IMR-90 (cell line): Measurements from ENCODE around the gene RAP1A. TPM values are rescaled to one million over a fixed set of nuclear protein-coding genes. Genes with fewer than 3 reads are reported as not detected.

Experiments
- ATAC-seq: fragments of 200-7000 bp; cut with Tn5 transposase; 2 replicates; pipeline ENCODE4 v1.9.1; 2020; ENCODE audit warnings: low read depth, mild to moderate bottlenecking, moderate library complexity
- BruUV-seq: library from RNA; stranded (reverse); fragments of 400-500 nt; replicated peaks from 2 replicates; lab custom pipeline; 2021; lab: Mats Ljungman, UMichigan
- CTCF ChIA-PET: fragments of 300-600 bp; formaldehyde crosslinking; extraction: SDS; loops from one replicate; lab custom pipeline; 2021; ENCODE audit warnings: antibody characterized with exemption; lab: Yijun Ruan, JAX
- POLR2A ChIA-PET: fragments of 300-600 bp; sonication (Branson Sonifier 250); formaldehyde crosslinking; loops from one replicate; lab custom pipeline; 2022; ENCODE audit warnings: antibody characterized with exemption; ENCODE audit not compliant: unreplicated experiment; lab: Charles Lee
- DNase-seq: peaks from one replicate; pipeline ENCODE4 v3.0.0; 2013
- H2AFZ ChIP-seq: replicated peaks from 2 replicates; pipeline ENCODE3; 2013; ENCODE audit warnings: low read length, mild to moderate bottlenecking; ENCODE audit not compliant: poor library complexity
- H2AK5ac ChIP-seq: 2 replicates; pipeline ENCODE4 v1.6.1; 2013; ENCODE audit warnings: low read depth, low read length, inconsistent platforms
- H2AK9ac ChIP-seq: replicated peaks from 2 replicates; pipeline ENCODE3; 2013; ENCODE audit warnings: mild to moderate bottlenecking, low read depth, low read length, moderate library complexity; ENCODE audit not compliant: poor library complexity
- H2BK120ac ChIP-seq: 2 replicates; pipeline ENCODE4 v1.6.1; 2013; ENCODE audit warnings: low read depth, low read length, inconsistent platforms
- H2BK15ac ChIP-seq: 3 replicates; pipeline ENCODE4 v1.6.1; 2013; ENCODE audit warnings: low read depth, low read length, inconsistent platforms
- H2BK20ac ChIP-seq: 2 replicates; pipeline ENCODE4 v1.6.1; 2013; ENCODE audit warnings: low read depth, mild to moderate bottlenecking, inconsistent platforms, low read length, moderate library complexity
- H2BK5ac ChIP-seq: 2 replicates; pipeline ENCODE4 v1.6.1; 2013; ENCODE audit warnings: mild to moderate bottlenecking, low read depth, low read length, inconsistent platforms; ENCODE audit not compliant: poor library complexity, severe bottlenecking
- H3K14ac ChIP-seq: replicated peaks from 2 replicates; pipeline ENCODE4 v1.6.1; 2013; ENCODE audit warnings: low read depth, low read length, inconsistent platforms
- H3K18ac ChIP-seq: 2 replicates; pipeline ENCODE4 v1.6.1; 2013; ENCODE audit warnings: low read depth, low read length, control low read depth
- H3K23ac ChIP-seq: 2 replicates; pipeline ENCODE4 v1.6.1; 2013; ENCODE audit warnings: low read depth, low read length, inconsistent platforms
- H3K27ac ChIP-seq: 2 replicates; pipeline ENCODE4 v1.5.1; 2013; ENCODE audit warnings: mild to moderate bottlenecking, control low read depth, low read length; ENCODE audit not compliant: insufficient read depth
- H3K27me3 ChIP-seq: 2 replicates; pipeline ENCODE4 v1.6.1; 2013; ENCODE audit warnings: low read length; ENCODE audit not compliant: control insufficient read depth, insufficient read depth
- H3K36me3 ChIP-seq: 2 replicates; pipeline ENCODE4 v1.6.1; 2013; ENCODE audit warnings: low read length, mixed read lengths; ENCODE audit not compliant: control insufficient read depth, insufficient read depth
- H3K4ac ChIP-seq: 2 replicates; pipeline ENCODE4 v1.6.1; 2013; ENCODE audit warnings: low read depth, low read length, inconsistent platforms
- H3K4me1 ChIP-seq: 2 replicates; pipeline ENCODE4 v1.6.1; 2013; ENCODE audit warnings: low read length, mixed read lengths; ENCODE audit not compliant: control insufficient read depth, insufficient read depth
- H3K4me2 ChIP-seq: 2 replicates; pipeline ENCODE4 v1.6.1; 2013; ENCODE audit warnings: low read depth, mild to moderate bottlenecking, control low read depth, low read length, moderate library complexity
- H3K4me3 ChIP-seq: 2 replicates; pipeline ENCODE4 v1.5.1; 2013; ENCODE audit warnings: low read depth, mild to moderate bottlenecking, control low read depth, low read length, moderate library complexity; ENCODE audit not compliant: insufficient read depth
- H3K56ac ChIP-seq: 2 replicates; pipeline ENCODE4 v1.6.1; 2013; ENCODE audit warnings: low read length, inconsistent platforms; ENCODE audit not compliant: insufficient read depth; ENCODE audit errors: extremely low read depth
- H3K79me1 ChIP-seq, 2 experiments: 2 replicates each; pipeline ENCODE4 v1.6.1; 2013; ENCODE audit warnings: low read length in 2 of 2, inconsistent platforms in 1 of 2, low read depth in 1 of 2
- H3K9ac ChIP-seq: 2 replicates; pipeline ENCODE4 v1.6.1; 2013; ENCODE audit warnings: low read depth, low read length, control low read depth
- H3K9me1 ChIP-seq: 2 replicates; pipeline ENCODE4 v1.6.1; 2013; ENCODE audit warnings: low read length, inconsistent platforms; ENCODE audit not compliant: insufficient read depth
- H3K9me3 ChIP-seq: 2 replicates; pipeline ENCODE4 v1.6.1; 2013; ENCODE audit warnings: low read length; ENCODE audit not compliant: control insufficient read depth, insufficient read depth
- H4K20me1 ChIP-seq: 2 replicates; pipeline ENCODE4 v1.6.1; 2013; ENCODE audit warnings: low read length, inconsistent platforms; ENCODE audit not compliant: insufficient read depth
- H4K5ac ChIP-seq: 2 replicates; pipeline ENCODE4 v1.6.1; 2013; ENCODE audit warnings: mild to moderate bottlenecking, low read depth, low read length, control low read depth
- H4K8ac ChIP-seq, 2 experiments: 2 replicates each; pipeline ENCODE4 v1.6.1; 2013; ENCODE audit warnings: low read depth in 2 of 2, low read length in 2 of 2, control low read depth in 1 of 2, inconsistent platforms in 1 of 2
- H4K91ac ChIP-seq: 2 replicates; pipeline ENCODE4 v1.6.1; 2013; ENCODE audit warnings: low read depth, low read length, inconsistent platforms; ENCODE audit not compliant: insufficient read depth
- BHLHE40 ChIP-seq: fragments of 150-350 bp; IDR thresholded peaks from 2 replicates; pipeline ENCODE4 v1.6.1; 2016; ENCODE audit warnings: mild to moderate bottlenecking, low read depth, low read length
- CEBPB ChIP-seq: IDR thresholded peaks from 2 replicates; pipeline ENCODE4 v1.6.1; 2012; ENCODE audit warnings: low read depth, low read length, improper control_type of control experiment
- CHD1 ChIP-seq: IDR thresholded peaks from 2 replicates; pipeline ENCODE4 v1.6.1; 2012; ENCODE audit warnings: low read depth, low read length, improper control_type of control experiment
- CTCF ChIP-seq: conservative IDR thresholded peaks from 2 replicates; pipeline ENCODE4 v1.5.1; 2012; ENCODE audit warnings: mild to moderate bottlenecking, low read depth, low read length, improper control_type of control experiment
- ELK1 ChIP-seq: fragments of 150-350 bp; IDR thresholded peaks from 2 replicates; pipeline ENCODE4 v1.6.1; 2016; ENCODE audit warnings: low read depth, mild to moderate bottlenecking, low read length, moderate library complexity, borderline replicate concordance
- FOS ChIP-seq: fragments of 150-350 bp; IDR thresholded peaks from 2 replicates; pipeline ENCODE4 v1.6.1; 2016; ENCODE audit warnings: low read depth, low read length
- MAFK ChIP-seq: IDR thresholded peaks from 2 replicates; pipeline ENCODE4 v1.6.1; 2012; ENCODE audit warnings: low read depth, low read length, improper control_type of control experiment
- MAZ ChIP-seq: IDR thresholded peaks from 2 replicates; pipeline ENCODE4 v1.6.1; 2012; ENCODE audit warnings: low read depth, mild to moderate bottlenecking, low read length, improper control_type of control experiment, moderate library complexity, borderline replicate concordance
- MXI1 ChIP-seq: IDR thresholded peaks from 2 replicates; pipeline ENCODE4 v1.6.1; 2012; ENCODE audit warnings: low read depth, mild to moderate bottlenecking, low read length, moderate library complexity, borderline replicate concordance
- NFE2L2 ChIP-seq: fragments of 150-350 bp; IDR thresholded peaks from 2 replicates; pipeline ENCODE4 v1.6.1; 2016; ENCODE audit warnings: low read depth, mild to moderate bottlenecking, low read length
- POLR2A ChIP-seq: IDR thresholded peaks from 2 replicates; pipeline ENCODE4 v1.6.1; 2012; ENCODE audit warnings: mild to moderate bottlenecking, low read depth, low read length
- RAD21 ChIP-seq: IDR thresholded peaks from 2 replicates; pipeline ENCODE4 v1.6.1; 2012; ENCODE audit warnings: low read length, improper control_type of control experiment
- RCOR1 ChIP-seq: IDR thresholded peaks from 2 replicates; pipeline ENCODE4 v1.6.1; 2012; ENCODE audit warnings: mild to moderate bottlenecking, low read length, improper control_type of control experiment; ENCODE audit not compliant: insufficient replicate concordance
- RFX5 ChIP-seq: IDR thresholded peaks from 2 replicates; pipeline ENCODE4 v1.8.0; 2012; ENCODE audit warnings: low read depth, mild to moderate bottlenecking, low read length, moderate library complexity
- SMC3 ChIP-seq: fragments of 150-350 bp; IDR thresholded peaks from 2 replicates; pipeline ENCODE4 v1.6.1; 2016; ENCODE audit warnings: low read depth, mild to moderate bottlenecking, antibody characterized with exemption, low read length, moderate library complexity
- USF2 ChIP-seq: fragments of 150-350 bp; IDR thresholded peaks from 2 replicates; pipeline ENCODE4 v1.6.1; 2017; ENCODE audit warnings: mild to moderate bottlenecking, antibody characterized with exemption, low read length, low read depth
- WGBS, 2 experiments: methylation state at CpG; one replicate each; pipeline versions ENCODE4 v1.1.5 to v1.1.7; 2013; ENCODE audit warnings: missing lambda C conversion rate in 2 of 2; ENCODE audit not compliant: insufficient read length in 1 of 2; ENCODE audit errors: extremely low coverage in 2 of 2; 5-methylcytosine and 5-hydroxymethylcytosine counted together
- dilution Hi-C: fragments of 300-500 bp; cut with HindIII; formaldehyde crosslinking; loops from one replicate; pipeline ENCODE4 v1.14.3; 2018; ENCODE audit warnings: low sequenced_read_pairs; ENCODE audit not compliant: unreplicated experiment
- in situ Hi-C: fragments of 300-500 bp; cut with MboI; formaldehyde crosslinking; loops from 3 replicates; pipeline ENCODE4 v1.14.3; 2019; ENCODE audit warnings: low sequenced_read_pairs, inconsistent platforms, mixed read lengths
- intact Hi-C: fragments of 100-400 bp; cut with micrococcal nuclease; formaldehyde crosslinking; loops from 2 replicates; pipeline ENCODE4 v1.10.0; 2022
- polyA plus RNA-seq, 3 experiments: library from polyadenylated mRNA; depleted of rRNA; stranded (reverse); fragments of >200 nt; gene quantifications; 2 replicates each; pipeline ENCODE4 v1.2.3, GENCODE V29; 2012; ENCODE audit warnings: low replicate concordance in 1 of 3
- total RNA-seq: library from RNA; depleted of rRNA; stranded (reverse); fragments of >200 nt; gene quantifications from 2 replicates; pipeline ENCODE4 v1.2.3, GENCODE V29; 2012

The RAP1A gene
- total and polyA plus RNA-seq, 2 of the 4 experiments (the other 2 are of a cell fraction) = 18.1 to 43.6 TPM

- no CpG with 5 or more reads among the region's 2 CpGs for WGBS, 2 experiments
- H2AK9ac ChIP-seq = no peak overlapping the region
- H4K5ac ChIP-seq = no peak overlapping the region
- dilution Hi-C loops (loop anchor here (25.0 kb wide), 1 partner anchor 290 kb away; the partner anchor contains the start of gene C1orf162), in situ Hi-C loops (loop anchor here (5.0 kb wide), 1 partner anchor 35 kb away; no protein-coding TSS in a partner anchor), intact Hi-C loops (no loop called here)
- H3K4me3 ChIP-seq = no peak overlapping the region
- H3K4me1 ChIP-seq = peaks cover 2% of the 10 kb centered on the region
- H3K27me3 ChIP-seq = no peaks in the 10 kb centered on the region
- H3K14ac ChIP-seq = no peak overlapping the region
- H4K8ac ChIP-seq = no peak overlapping the region
- no peak overlapping the region for H3K27ac ChIP-seq
- no peaks in the 10 kb centered on the region for H3K36me3 ChIP-seq
- no peak overlapping the region for H2BK120ac ChIP-seq
- no peak overlapping the region for H3K23ac ChIP-seq
- no peak overlapping the region for H3K4me2 ChIP-seq
- POLR2A ChIA-PET = no interaction called here
- no TSS peak for BruUV-seq
- CTCF ChIA-PET = no interaction called here
- no peak overlapping the region for H4K91ac ChIP-seq
- no peak overlapping the region for H2BK15ac ChIP-seq
- TF ChIP-seq USF2 (no peak), MAZ (no peak), CHD1 (no peak), CTCF (no peak), MXI1 (no peak), FOS (no peak), BHLHE40 (no peak), RAD21 (no peak), NFE2L2 (no peak), RCOR1 (no peak), CEBPB (no peak), MAFK (no peak), SMC3 (no peak), ELK1 (no peak), RFX5 (no peak), POLR2A (no peak)
- H3K9ac ChIP-seq = no peak overlapping the region
- H3K9me1 ChIP-seq = peaks cover 3% of the 10 kb centered on the region; the same call in 1 of the 2 replicates
- H2BK20ac ChIP-seq = no peak overlapping the region
- H3K79me1 ChIP-seq = peaks cover 4 to 13% of the 10 kb centered on the region in 2 experiments; a peak in 2 of 4 replicates
- no peak overlapping the region for H2AK5ac ChIP-seq
- no peak for ATAC-seq
- H3K56ac ChIP-seq = no peak overlapping the region
- H2BK5ac ChIP-seq = no peak overlapping the region
- H2AFZ ChIP-seq = no peak overlapping the region
- DNase-seq = no peak
- H3K18ac ChIP-seq = no peak overlapping the region
- H4K20me1 ChIP-seq = no peaks in the 10 kb centered on the region
- no peak overlapping the region for H3K4ac ChIP-seq
- no peaks in the 10 kb centered on the region for H3K9me3 ChIP-seq
Measured at GRCh38 chr1:111751906-111752575, 132.5 kb downstream of the RAP1A start.
